HEK293T (cell line): ENCODE measurements around the gene TRIM29.
A peak's percentile ranks its signal among the peaks of the same experiment; 100 is the strongest.

Source experiments
- CTCF ChIA-PET: fragments of 350-600 bp; formaldehyde crosslinking; extraction: SDS; loops from one replicate; lab custom pipeline; 2021; ENCODE audit warnings: antibody characterized with exemption, inconsistent platforms; lab: Yijun Ruan, JAX
- POLR2A ChIA-PET: fragments of 350-600 bp; formaldehyde crosslinking; extraction: SDS; loops from one replicate; lab custom pipeline; 2020; ENCODE audit warnings: antibody characterized with exemption, inconsistent platforms; lab: Yijun Ruan, JAX
- DNase-seq: peaks from one replicate; pipeline ENCODE4 v3.0.0; 2012; ENCODE audit warnings: mixed read lengths; ENCODE audit errors: extremely low spot score
- ARNT ChIP-seq: fragments of 450-650 bp; IDR thresholded peaks from 2 replicates; pipeline ENCODE4 v1.6.1; 2017; ENCODE audit warnings: mild to moderate bottlenecking
- BHLHE40 ChIP-seq: fragments of 450-650 bp; IDR thresholded peaks from 2 replicates; pipeline ENCODE4 v1.6.1; 2016; ENCODE audit warnings: mild to moderate bottlenecking, moderate library complexity, borderline replicate concordance
- CTBP1 ChIP-seq: fragments of 450-650 bp; IDR thresholded peaks from 2 replicates; pipeline ENCODE4 v1.6.1; 2016; ENCODE audit warnings: borderline replicate concordance
- ELF4 ChIP-seq: fragments of 450-650 bp; IDR thresholded peaks from 2 replicates; pipeline ENCODE4 v1.6.1; 2017; ENCODE audit warnings: antibody characterized with exemption
- FOXA1 ChIP-seq: fragments of 450-650 bp; IDR thresholded peaks from 2 replicates; pipeline ENCODE4 v1.6.1; 2016; ENCODE audit warnings: mild to moderate bottlenecking
- FOXK2 ChIP-seq: fragments of 450-650 bp; IDR thresholded peaks from 2 replicates; pipeline ENCODE4 v1.6.1; 2016; ENCODE audit warnings: mild to moderate bottlenecking
- FOXM1 ChIP-seq: fragments of 450-650 bp; IDR thresholded peaks from 2 replicates; pipeline ENCODE4 v1.6.1; 2017; ENCODE audit warnings: mild to moderate bottlenecking, borderline replicate concordance
- HDGF ChIP-seq: fragments of 450-650 bp; IDR thresholded peaks from 2 replicates; pipeline ENCODE4 v1.6.1; 2017; ENCODE audit warnings: antibody characterized with exemption, borderline replicate concordance
- L3MBTL2 ChIP-seq: fragments of 450-650 bp; conservative IDR thresholded peaks from 2 replicates; pipeline ENCODE4 v1.6.1; 2016; ENCODE audit warnings: mild to moderate bottlenecking
- LEF1 ChIP-seq: fragments of 450-650 bp; IDR thresholded peaks from 2 replicates; pipeline ENCODE4 v1.6.1; 2017; ENCODE audit warnings: mild to moderate bottlenecking, borderline replicate concordance
- NFRKB ChIP-seq: fragments of 450-650 bp; IDR thresholded peaks from 2 replicates; pipeline ENCODE4 v1.6.1; 2016; ENCODE audit warnings: mild to moderate bottlenecking, moderate library complexity
- SP1 ChIP-seq: fragments of 450-650 bp; IDR thresholded peaks from 2 replicates; pipeline ENCODE4 v1.6.1; 2017
- SUZ12 ChIP-seq: fragments of 450-650 bp; IDR thresholded peaks from 2 replicates; pipeline ENCODE4 v1.6.1; 2016; ENCODE audit warnings: mild to moderate bottlenecking
- TARDBP ChIP-seq: fragments of 450-650 bp; IDR thresholded peaks from 2 replicates; pipeline ENCODE4 v1.6.1; 2016
- ZNF384 ChIP-seq: fragments of 450-650 bp; IDR thresholded peaks from 2 replicates; pipeline ENCODE4 v1.6.1; 2016
- TF ChIP-seq, protein P1 (sequence below): fragments of 450-650 bp; IDR thresholded peaks from 2 replicates; pipeline ENCODE4 v1.6.1; 2016

TRIM29 gene

DNA sequence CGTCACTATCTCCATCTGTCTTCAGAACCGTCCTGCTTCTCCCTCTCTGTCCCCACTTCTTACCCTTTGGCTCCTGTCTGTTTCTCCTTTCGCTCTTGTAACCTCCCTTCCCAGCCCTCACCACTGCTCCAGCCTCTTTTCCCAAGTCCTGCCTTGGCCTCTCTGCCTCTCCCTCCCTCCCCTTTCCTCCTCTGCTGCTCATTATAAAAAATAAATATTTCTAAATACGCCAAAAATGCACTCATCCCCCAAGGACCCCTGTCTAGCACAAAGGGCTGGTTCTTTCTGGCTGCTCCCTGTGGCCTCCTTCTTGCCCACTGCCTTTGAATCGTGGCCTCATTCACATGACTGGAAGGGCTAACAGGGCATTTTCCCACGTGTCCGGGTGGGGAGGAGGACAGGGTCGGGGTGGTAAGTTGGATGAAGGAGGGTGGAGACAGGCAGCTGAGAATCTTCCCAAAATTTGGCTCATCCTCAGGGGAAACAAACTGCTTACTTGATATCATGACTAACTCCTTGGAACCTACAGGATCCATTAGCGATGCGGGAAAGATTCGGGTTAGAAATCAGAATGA lies 46.5 kb upstream of the TRIM29 start:
- CTCF ChIA-PET: interaction anchor here (0.6 kb wide), 1 partner anchor 172 kb away, joined by 3 read pairs; no protein-coding TSS in a partner anchor
- POLR2A ChIA-PET: no interaction called here
- TF ChIP-seq, protein P1, sequence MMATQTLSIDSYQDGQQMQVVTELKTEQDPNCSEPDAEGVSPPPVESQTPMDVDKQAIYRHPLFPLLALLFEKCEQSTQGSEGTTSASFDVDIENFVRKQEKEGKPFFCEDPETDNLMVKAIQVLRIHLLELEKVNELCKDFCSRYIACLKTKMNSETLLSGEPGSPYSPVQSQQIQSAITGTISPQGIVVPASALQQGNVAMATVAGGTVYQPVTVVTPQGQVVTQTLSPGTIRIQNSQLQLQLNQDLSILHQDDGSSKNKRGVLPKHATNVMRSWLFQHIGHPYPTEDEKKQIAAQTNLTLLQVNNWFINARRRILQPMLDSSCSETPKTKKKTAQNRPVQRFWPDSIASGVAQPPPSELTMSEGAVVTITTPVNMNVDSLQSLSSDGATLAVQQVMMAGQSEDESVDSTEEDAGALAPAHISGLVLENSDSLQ: no peak
- no peak for DNase-seq

DNA sequence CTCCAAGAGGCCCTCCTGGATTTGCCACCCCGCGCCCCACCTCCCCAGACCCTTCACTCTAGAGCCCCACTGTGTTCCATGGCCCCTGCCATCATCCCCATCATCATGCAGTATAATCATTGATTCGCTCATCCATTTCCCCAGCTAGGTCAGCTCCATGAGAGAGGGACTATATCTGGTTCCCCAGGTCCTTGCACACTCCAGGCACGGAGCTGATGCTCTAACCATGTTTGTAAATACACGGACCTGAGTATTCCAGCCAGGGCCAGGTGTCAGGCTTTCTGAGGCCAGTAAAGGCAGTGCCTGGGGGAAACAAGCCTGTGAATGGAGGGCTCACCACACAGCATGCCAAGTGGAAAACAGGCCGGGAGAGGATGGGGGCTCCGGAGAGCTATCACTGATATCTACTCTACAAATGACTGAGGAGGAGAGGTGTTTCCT lies 45.8 kb upstream of the TRIM29 start:
- POLR2A ChIA-PET: no interaction called here
- no peak for DNase-seq
- TF ChIP-seq NFRKB (no peak), CTBP1 (no peak), BHLHE40 (no peak), TARDBP (no peak), ZNF384 (no peak), L3MBTL2 (no peak), SUZ12 (no peak), FOXA1 (no peak), HDGF (no peak), FOXK2 (no peak), SP1 (no peak), ARNT (no peak), LEF1 (no peak), ELF4 (no peak)
- TF ChIP-seq, protein P1: no peak
- CTCF ChIA-PET: interaction anchor here (0.6 to 1.3 kb wide), 3 partner anchors 13 to 171 kb away, joined by 3 to 4 read pairs (median 3); no protein-coding TSS in a partner anchor

DNA sequence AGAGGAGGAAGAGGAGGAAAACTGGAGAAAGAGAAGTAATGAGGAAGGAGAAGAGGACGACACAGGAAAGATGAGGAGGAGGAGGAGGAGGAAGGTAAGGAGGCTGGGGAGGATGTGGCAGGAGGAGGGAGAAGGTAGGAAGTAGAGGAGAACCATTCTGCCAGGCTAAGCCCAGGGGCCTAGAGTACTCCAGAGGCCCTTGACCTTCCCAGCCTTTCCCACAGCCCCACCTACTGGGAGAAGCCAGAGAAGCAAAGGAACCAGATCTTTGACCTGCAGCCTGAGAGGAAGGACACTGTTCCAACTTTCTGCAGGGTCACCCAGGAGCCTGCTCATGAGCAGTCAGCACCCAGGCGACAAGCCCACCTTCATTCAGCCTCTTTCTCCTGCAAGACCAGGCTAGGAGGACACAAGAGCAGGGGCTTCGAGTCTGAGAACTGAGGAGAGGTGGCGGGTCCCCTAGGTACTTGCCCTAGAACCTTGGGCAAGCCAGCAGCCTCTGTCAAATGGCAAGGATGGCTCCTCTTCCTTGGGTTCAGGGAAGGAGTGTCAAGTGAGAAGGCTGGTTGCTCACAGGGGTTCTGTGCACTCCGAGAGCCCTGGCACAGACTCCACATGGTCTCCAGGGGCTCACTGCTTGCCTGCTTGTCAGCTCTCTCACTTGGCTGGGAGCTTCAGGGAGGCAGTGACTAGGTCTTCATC lies 45.0 kb upstream of the TRIM29 start:
- POLR2A ChIA-PET: no interaction called here
- peak; percentile 60 for DNase-seq
- TF ChIP-seq NFRKB: no peak
- no peak for TF ChIP-seq SP1
- TF ChIP-seq LEF1: no peak
- TF ChIP-seq CTBP1: no peak
- TF ChIP-seq ZNF384: no peak
- CTCF ChIA-PET: interaction anchor here (1.0 to 1.3 kb wide), 2 partner anchors 14 to 120 kb away, joined by 3 to 4 read pairs; no protein-coding TSS in a partner anchor

DNA sequence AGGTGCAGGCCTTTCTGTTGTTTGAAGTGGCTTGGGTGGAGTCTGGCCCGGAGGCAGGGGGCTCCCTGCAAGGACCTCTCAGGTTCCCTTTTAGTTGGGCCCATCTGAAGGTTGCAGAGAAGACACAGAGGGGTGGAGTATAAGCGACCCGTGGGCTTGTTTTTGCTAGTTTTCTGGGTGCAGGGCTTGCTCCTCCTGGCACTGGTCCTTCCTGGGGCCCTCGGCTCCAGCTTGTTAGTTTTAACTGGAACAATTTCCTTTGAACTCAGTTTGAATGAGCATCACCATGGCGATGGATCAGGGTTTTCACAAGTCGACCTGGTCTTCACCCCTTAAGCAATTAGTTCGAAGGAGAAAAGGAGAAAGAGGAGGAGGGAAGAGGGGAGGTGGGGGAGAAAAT lies 44.5 kb upstream of the TRIM29 start:
- ChIA-PET POLR2A (no interaction called here), CTCF (interaction anchor here (0.8 to 1.6 kb wide), 3 partner anchors 12 to 32 kb away, joined by 3 to 4 read pairs (median 3); no protein-coding TSS in a partner anchor)
- TF ChIP-seq BHLHE40 (no peak), TARDBP (no peak), CTBP1 (no peak), ELF4 (no peak), L3MBTL2 (no peak), FOXK2 (no peak), LEF1 (no peak), HDGF (no peak), ARNT (no peak), FOXM1 (no peak), SP1 (no peak), FOXA1 (no peak)
- TF ChIP-seq, protein P1: no peak
- no peak for DNase-seq

DNA sequence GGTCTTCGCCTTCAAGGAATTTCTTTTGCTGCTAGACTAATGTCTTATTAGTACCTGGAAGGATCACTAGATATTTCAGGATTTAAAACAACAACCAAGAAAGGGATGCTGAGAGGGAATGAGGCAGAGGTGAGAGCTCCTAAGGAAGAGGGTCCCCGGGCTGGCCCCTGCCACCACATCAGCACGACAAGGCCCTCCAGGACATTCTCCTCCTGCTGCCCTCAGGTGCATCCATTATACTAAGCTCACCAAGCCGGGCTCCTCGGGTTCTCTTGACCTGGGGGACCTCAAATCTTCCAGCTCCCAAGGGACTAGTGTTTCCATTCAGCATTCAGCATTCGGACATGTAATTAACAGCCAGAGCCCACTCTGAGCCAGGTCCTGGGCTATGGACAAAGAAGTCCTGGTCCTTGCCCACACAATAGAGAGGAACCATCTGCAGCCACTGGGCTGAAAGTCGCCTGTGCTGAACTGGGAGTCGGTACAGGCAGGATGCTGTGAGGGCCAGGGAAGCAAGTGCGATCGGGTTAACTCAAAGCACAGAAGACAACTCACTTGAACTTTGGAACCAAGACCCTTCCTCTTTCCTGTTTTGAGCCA lies 43.6 kb upstream of the TRIM29 start:
- no peak for DNase-seq
- ChIA-PET CTCF (interaction anchor here (0.7 to 2.8 kb wide), 7 partner anchors 13 to 229 kb away, joined by 3 to 15 read pairs (median 3); no protein-coding TSS in a partner anchor), POLR2A (no interaction called here)
- TF ChIP-seq FOXA1 (no peak), FOXK2 (no peak), SUZ12 (no peak), NFRKB (no peak), FOXM1 (no peak), TARDBP (no peak), BHLHE40 (no peak), CTBP1 (no peak), HDGF (no peak), ZNF384 (no peak), ELF4 (no peak), SP1 (no peak), L3MBTL2 (no peak), LEF1 (no peak), ARNT (no peak)
- TF ChIP-seq, protein P1: no peak
